Measurements from ENCODE around the gene PDCD6IP.
"Not testable (repeated sequence)": the region's sequence is repeated elsewhere in the genome, so short reads cannot be mapped to it uniquely, and the experiment has no call there.

PDCD6IP gene

DNA sequence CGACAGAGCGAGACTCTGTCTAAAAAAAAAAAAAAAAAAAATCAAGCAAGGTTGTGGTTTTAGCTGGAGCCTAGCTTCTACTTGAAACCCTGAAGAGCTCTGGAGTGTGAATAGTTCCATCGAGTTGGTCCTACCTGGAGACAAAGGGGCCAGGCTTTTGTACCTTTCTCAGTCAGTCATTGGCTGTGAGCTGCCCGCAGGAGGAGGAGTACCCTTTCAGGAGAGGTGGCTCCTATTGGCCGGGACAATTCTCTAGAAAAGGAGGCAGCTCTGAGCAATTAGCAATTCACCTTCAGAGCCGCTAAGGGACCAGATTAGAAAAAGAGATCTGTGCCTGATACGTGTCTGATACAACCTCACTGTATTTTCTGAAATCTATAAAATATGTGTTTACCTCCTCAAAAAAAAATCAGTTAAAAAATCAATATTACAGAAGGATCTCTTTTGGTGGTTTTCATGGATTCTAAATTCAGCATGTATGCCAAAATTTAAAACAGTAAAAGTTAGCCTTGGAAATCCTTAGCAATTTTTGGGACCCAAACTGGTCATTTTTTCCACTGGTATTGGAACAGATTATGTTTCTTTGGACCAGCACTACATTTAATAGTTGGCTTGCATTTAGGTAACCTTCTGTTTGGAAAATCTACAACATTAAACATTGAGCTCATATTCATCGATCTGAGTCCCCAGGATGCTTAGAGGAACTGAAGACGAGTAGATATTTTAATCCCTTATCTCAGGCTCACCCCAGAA lies 29.7 kb upstream of the PDCD6IP start:
- no peak for DNase-seq (ENCODE audit: low read depth)
- no peak for TF ChIP-seq CTCF (conservative IDR thresholded peaks at IDR 0.05; ENCODE audit: low read depth, low read length)
- no peak overlapping the region for H3K4me3 ChIP-seq (ENCODE audit: low read depth, low read length)

DNA sequence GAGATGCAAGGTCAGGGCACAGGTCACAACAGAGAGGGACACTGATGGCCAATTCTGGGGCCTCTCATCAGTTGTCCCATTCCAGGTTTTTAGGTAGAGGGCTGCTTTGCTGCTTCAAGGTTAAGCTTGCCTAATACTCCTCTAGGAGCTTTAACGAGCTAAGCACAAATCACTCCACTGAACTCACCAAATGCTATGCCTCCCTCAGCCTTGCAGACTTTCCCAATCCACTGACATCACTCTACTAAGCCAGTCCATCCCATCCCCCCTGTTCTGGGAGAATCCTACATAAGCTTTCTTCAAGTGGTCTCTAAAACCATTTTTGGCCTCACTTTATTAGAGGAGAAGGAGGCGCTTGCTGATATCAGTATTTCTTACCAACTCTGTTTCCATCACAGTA lies 24.8 kb upstream of the PDCD6IP start:
- no peak for TF ChIP-seq CTCF (conservative IDR thresholded peaks at IDR 0.05; ENCODE audit: low read depth, low read length)
- peak; percentile 14 for DNase-seq (ENCODE audit: low read depth)
- H3K4me3 ChIP-seq (ENCODE audit: low read depth, low read length): no peak overlapping the region

DNA sequence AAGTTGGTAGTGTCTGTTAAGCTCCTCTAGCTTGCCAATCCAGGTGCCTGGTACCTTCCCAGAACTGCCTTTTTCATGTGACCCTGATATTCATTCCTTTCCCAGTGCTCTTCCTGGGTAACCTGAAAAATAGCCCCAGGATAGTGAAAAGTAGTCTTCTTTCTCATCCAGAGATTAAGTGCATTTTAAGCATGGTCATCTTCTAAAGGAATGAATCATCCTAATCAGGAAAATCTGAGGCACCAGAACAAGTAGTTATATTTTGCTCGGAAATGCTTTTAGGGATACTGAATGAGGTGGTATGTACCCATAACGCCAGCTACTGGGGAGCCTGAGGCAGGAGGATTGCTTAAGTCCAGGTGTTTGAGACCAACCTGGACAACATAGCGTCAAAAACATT lies 23.1 kb upstream of the PDCD6IP start:
- no peak overlapping the region for H3K4me3 ChIP-seq (ENCODE audit: low read depth, low read length)
- TF ChIP-seq CTCF (conservative IDR thresholded peaks at IDR 0.05; ENCODE audit: low read depth, low read length): no peak
- no peak for DNase-seq (ENCODE audit: low read depth)

DNA sequence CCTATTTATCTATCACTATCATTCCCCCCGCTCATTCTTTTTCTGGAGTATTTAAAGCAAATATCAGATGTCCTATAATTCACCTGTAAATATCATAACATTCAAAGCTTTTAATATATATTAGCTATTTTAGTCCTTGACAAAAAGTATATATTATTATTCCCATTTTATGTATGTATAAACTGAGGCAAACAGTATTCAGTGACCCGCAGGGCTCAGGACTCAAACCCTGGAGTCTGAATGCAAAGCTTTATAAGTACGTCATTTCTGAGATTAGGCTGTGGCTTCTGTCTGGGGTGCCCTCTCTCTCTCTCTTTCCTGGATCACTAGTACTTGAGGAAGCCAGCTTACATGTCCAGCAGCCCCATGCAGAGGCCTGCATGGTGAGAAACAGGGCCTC lies 20.4 kb upstream of the PDCD6IP start:
- TF ChIP-seq CTCF (conservative IDR thresholded peaks at IDR 0.05; ENCODE audit: low read depth, low read length): no peak
- H3K4me3 ChIP-seq (ENCODE audit: low read depth, low read length): no peak overlapping the region
- peak; percentile 22 for DNase-seq (ENCODE audit: low read depth)

- TF ChIP-seq CTCF (conservative IDR thresholded peaks at IDR 0.05; ENCODE audit: low read depth, low read length): no peak
- DNase-seq (ENCODE audit: low read depth): no peak
- no peak overlapping the region for H3K4me3 ChIP-seq (ENCODE audit: low read depth, low read length)
These were observed 18.7 kb upstream of the PDCD6IP start for GRCh38 chr3:33779751-33780150.

- H3K4me3 ChIP-seq (ENCODE audit: low read depth, low read length); DNase-seq (ENCODE audit: low read depth): not testable (repeated sequence)
These were observed 17.0 kb upstream of the PDCD6IP start for GRCh38 chr3:33781413-33781812.

- no peak for TF ChIP-seq CTCF (conservative IDR thresholded peaks at IDR 0.05; ENCODE audit: low read depth, low read length)
- peak overlapping the region; percentile 46 for H3K4me3 ChIP-seq (ENCODE audit: low read depth, low read length)
- peak; percentile 31 for DNase-seq (ENCODE audit: low read depth)
These were observed 11.7 kb upstream of the PDCD6IP start for GRCh38 chr3:33786565-33787327.

Measured in choroid plexus epithelial cell (primary cell).